ENCODE measurements around the gene GCN1. TPM values are rescaled to one million over a fixed set of nuclear protein-coding genes. Genes with fewer than 3 reads are reported as not detected.

The GCN1 gene
- polyA plus RNA-seq, 2 of the 4 experiments (the other 2 are of a cell fraction) = 43.2 to 64.1 TPM

DNA sequence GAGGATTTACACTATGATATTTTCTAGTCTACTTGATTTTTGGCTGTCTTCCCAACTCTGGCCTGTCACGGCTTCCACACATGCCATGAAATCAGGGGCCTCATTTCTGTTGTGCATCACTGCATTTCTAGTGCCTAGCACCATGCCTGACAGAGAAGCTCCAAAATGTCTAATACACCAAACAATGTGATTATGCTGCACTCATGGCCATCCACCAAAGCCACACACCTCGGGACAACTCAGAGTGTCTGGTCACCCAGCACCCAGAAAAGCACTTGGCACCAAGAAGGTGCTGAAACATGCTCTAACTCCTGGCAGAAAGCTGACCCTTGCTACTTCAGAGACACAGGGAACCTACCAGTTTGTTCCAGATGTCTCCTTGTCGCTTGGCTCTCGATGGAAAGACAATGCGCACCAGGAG is 11.3 kb downstream of the GCN1 start:
- Histone ChIP-seq H3K4me1 (peaks cover 15% of the 10 kb centered on the region), H3K27ac (no peak overlapping the region), H3K4me3 (no peak overlapping the region), H3K4me2 (no peak overlapping the region), H3K9me3 (no peaks in the 10 kb centered on the region)
- FAIRE-seq (no peak), DNase-seq (ENCODE audit: low read depth in 1 of 2, low spot score in 1 of 2) (no peak), ATAC-seq (no peak)
- 92% methylated on average over 5 of the region's 5 CpGs for WGBS (ENCODE audit: missing lambda C conversion rate)
- ChIA-PET CTCF (interaction anchor here (0.9 to 1.1 kb wide), 2 partner anchors 10 to 45 kb away, joined by 3 read pairs; no protein-coding TSS in a partner anchor), POLR2A (interaction anchor here (4.7 kb wide), 1 partner anchor 18 kb away, joined by 21 read pairs; the partner anchor contains the start of gene RPLP0)
- no peak for TF ChIP-seq TFCP2L1 (CRISPR knock-in tag; IDR thresholded peaks at IDR 0.05)
- no peak for TF ChIP-seq BHLHE40 (IDR thresholded peaks at IDR 0.05; ENCODE audit: low read depth, low read length)
- TF ChIP-seq CHD4 (IDR thresholded peaks at IDR 0.05; ENCODE audit: borderline replicate concordance) = no peak
- TF ChIP-seq, protein P1, sequence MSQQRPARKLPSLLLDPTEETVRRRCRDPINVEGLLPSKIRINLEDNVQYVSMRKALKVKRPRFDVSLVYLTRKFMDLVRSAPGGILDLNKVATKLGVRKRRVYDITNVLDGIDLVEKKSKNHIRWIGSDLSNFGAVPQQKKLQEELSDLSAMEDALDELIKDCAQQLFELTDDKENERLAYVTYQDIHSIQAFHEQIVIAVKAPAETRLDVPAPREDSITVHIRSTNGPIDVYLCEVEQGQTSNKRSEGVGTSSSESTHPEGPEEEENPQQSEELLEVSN (IDR thresholded peaks at IDR 0.05; ENCODE audit: borderline replicate concordance, low read depth) = no peak
- no peak for TF ChIP-seq TP53 (CRISPR knock-in tag; IDR thresholded peaks at IDR 0.05)
- TF ChIP-seq CEBPB (IDR thresholded peaks at IDR 0.05) = no peak
- no peak for TF ChIP-seq FOXS1 (CRISPR knock-in tag; IDR thresholded peaks at IDR 0.05)
- TF ChIP-seq, protein P2, sequence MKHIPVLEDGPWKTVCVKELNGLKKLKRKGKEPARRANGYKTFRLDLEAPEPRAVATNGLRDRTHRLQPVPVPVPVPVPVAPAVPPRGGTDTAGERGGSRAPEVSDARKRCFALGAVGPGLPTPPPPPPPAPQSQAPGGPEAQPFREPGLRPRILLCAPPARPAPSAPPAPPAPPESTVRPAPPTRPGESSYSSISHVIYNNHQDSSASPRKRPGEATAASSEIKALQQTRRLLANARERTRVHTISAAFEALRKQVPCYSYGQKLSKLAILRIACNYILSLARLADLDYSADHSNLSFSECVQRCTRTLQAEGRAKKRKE (CRISPR knock-in tag; IDR thresholded peaks at IDR 0.05; ENCODE audit: low read depth) = no peak
- no peak for TF ChIP-seq SMC3 (IDR thresholded peaks at IDR 0.05)
- TF ChIP-seq NPAS2 (CRISPR knock-in tag; IDR thresholded peaks at IDR 0.05; ENCODE audit: borderline replicate concordance) = no peak
- TF ChIP-seq HOXB13 (CRISPR knock-in tag; IDR thresholded peaks at IDR 0.05; ENCODE audit: low read depth) = no peak
- no peak for TF ChIP-seq HOXA7 (CRISPR knock-in tag; IDR thresholded peaks at IDR 0.05)

DNA sequence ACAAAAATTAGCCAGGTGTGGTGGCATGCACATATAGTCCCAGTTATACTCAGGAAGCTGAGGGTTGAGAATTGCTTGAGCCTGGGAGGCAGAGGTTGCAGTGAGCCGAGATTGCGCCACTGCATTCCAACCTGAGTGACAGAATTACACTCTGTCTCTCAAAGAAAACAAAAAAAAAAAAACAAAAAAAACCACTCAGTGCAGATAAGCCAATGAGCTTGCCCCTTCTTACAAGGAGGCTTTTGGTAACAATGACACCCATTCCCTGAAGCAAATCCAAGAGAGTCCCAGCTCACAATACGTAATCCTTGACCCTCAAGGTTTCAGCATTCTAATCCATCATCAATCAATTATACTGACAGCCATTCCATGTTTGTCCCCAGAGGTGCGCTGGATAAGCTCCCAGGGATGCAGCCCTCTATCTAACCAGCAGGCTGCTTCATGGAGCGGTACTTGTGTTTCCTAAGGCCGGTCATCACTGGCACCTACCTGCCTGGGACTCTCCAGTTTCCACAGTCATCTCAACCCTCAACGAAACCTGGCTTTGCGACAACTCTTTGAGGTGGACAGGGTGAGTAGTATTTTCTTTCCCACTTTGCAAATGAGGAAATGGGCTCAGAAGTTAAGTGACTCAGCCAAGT is 12.4 kb downstream of the GCN1 start:
- FAIRE-seq (no peak), DNase-seq (ENCODE audit: low read depth in 1 of 2, low spot score in 1 of 2) (no peak), ATAC-seq (peak; percentile 69 to 73; a peak in 5 of 6 replicates)
- ChIA-PET CTCF (interaction anchor here (0.8 to 1.1 kb wide), 2 partner anchors 29 to 46 kb away, joined by 3 read pairs; no protein-coding TSS in a partner anchor), POLR2A (interaction anchor here (0.6 to 4.7 kb wide), 3 partner anchors 10 to 48 kb away, joined by 3 to 21 read pairs (median 5); partner anchors contain the start of gene RPLP0)
- H3K4me3 ChIP-seq = no peak overlapping the region
- H3K9me3 ChIP-seq = no peaks in the 10 kb centered on the region
- no peak overlapping the region for H3K4me2 ChIP-seq
- TF ChIP-seq, protein P3, sequence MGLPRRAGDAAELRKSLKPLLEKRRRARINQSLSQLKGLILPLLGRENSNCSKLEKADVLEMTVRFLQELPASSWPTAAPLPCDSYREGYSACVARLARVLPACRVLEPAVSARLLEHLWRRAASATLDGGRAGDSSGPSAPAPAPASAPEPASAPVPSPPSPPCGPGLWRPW (IDR thresholded peaks at IDR 0.05) = no peak
- TF ChIP-seq HOXB5 (CRISPR knock-in tag; IDR thresholded peaks at IDR 0.05) (0 out of 2 replicates have a peak, but pooled peaks have one; percentile 64), CEBPB (IDR thresholded peaks at IDR 0.05) (peak in 1 of 2 experiments; percentile 64; a peak in 1 of 4 replicates), POLR2A (IDR thresholded peaks at IDR 0.05; ENCODE audit: low read length) (no peak), SMC3 (IDR thresholded peaks at IDR 0.05) (no peak), RNF2 (IDR thresholded peaks at IDR 0.05; ENCODE audit: borderline replicate concordance, low read depth) (no peak), POLR2AphosphoS2 (conservative IDR thresholded peaks at IDR 0.05; ENCODE audit: low read length) (no peak)
- TF ChIP-seq, protein P2 (CRISPR knock-in tag; IDR thresholded peaks at IDR 0.05; ENCODE audit: low read depth) = no peak
- WGBS (ENCODE audit: missing lambda C conversion rate) = 86% methylated on average over 8 of the region's 8 CpGs
- peaks cover 15% of the 10 kb centered on the region for H3K4me1 ChIP-seq
- no peak overlapping the region for H3K27ac ChIP-seq

DNA sequence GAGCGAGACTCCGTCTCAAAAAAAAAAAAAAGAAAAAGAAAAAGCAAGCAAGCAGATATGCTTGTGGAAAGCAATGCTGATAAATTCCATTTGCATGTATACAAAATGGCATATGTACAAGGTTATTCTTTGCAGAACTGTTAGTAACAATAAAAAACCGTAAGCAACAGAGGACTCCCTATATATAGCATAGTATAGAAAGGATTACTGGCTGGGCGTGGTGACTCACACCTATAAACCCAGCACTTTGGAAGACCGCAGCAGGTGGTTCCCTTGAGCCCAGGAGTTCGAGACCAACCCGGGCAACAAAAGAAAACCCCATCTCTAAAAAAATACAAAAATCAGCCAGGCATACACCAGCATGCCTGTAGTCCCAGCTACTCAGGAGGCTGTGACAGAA is 13.5 kb downstream of the GCN1 start:
- no peak for FAIRE-seq

More for the DNA sequence above, 13.5 kb downstream of the GCN1 start:
- Histone ChIP-seq H3K9me3 (no peaks in the 10 kb centered on the region), H3K27ac (no peak overlapping the region), H3K4me2 (no peak overlapping the region), H3K4me3 (no peak overlapping the region), H3K4me1 (peaks cover 15% of the 10 kb centered on the region)
- CTCF ChIA-PET = interaction anchor here (1.3 kb wide), 1 partner anchor 12 kb away, joined by 3 read pairs; no protein-coding TSS in a partner anchor
- DNase-seq (ENCODE audit: low read depth in 1 of 2, low spot score in 1 of 2) (no peak), ATAC-seq (no peak)
- WGBS (ENCODE audit: missing lambda C conversion rate) = 92% methylated on average over 7 of the region's 7 CpGs
- POLR2A ChIA-PET = interaction anchor here (0.6 to 4.7 kb wide), 2 partner anchors 20 to 63 kb away, joined by 3 to 21 read pairs; partner anchors contain the start of gene RPLP0
- TF ChIP-seq KDM5A (IDR thresholded peaks at IDR 0.05) (no peak), HDAC2 (IDR thresholded peaks at IDR 0.05) (no peak), TFCP2L1 (CRISPR knock-in tag; IDR thresholded peaks at IDR 0.05) (no peak), ZC3H11A (IDR thresholded peaks at IDR 0.05) (no peak), HOXA7 (CRISPR knock-in tag; IDR thresholded peaks at IDR 0.05) (no peak), CBX8 (IDR thresholded peaks at IDR 0.05) (no peak), PHF8 (IDR thresholded peaks at IDR 0.05; ENCODE audit: borderline replicate concordance, low read depth) (no peak)
- TF ChIP-seq, protein P2 (CRISPR knock-in tag; IDR thresholded peaks at IDR 0.05; ENCODE audit: low read depth) = no peak
